ENCODE data around the gene EFCAB12. TPM values are rescaled to one million over a fixed set of nuclear protein-coding genes. Genes with fewer than 3 reads are reported as not detected.
A peak's percentile ranks its signal among the peaks of the same experiment; 100 is the strongest.

Gene EFCAB12
- total and polyA plus RNA-seq, 2 donors from 2014 or later: 1.2 to 3.5 TPM

- no peaks in the 10 kb centered on the region for H3K27me3 ChIP-seq (ENCODE audit: control insufficient read depth, insufficient read depth, low read length)
- no peak for FAIRE-seq
- H3K4me3 ChIP-seq (ENCODE audit: low read length in 3 of 3): peak overlapping the region; percentile 95 to 98 (median 96)
- DNase-seq: peak in 2 of 5 donors; percentile 54 to 84
- peaks cover 3 to 32% (median 23%) of the 10 kb centered on the region in 3 donors for H3K4me1 ChIP-seq (ENCODE audit: control insufficient read depth in 2 of 3, insufficient read depth in 2 of 3, low read depth in 1 of 3, low read length in 3 of 3)
- TF ChIP-seq CTCF (IDR thresholded peaks at IDR 0.05; ENCODE audit: borderline replicate concordance, extremely low read depth, insufficient read depth): no peak
- no peaks in the 10 kb centered on the region for H3K9me3 ChIP-seq (ENCODE audit: control insufficient read depth in 2 of 3, insufficient read depth in 1 of 3, low read length in 3 of 3)
- intact Hi-C loops (cut with DNase I): no loop called here
- peak overlapping the region; percentile 63 to 92 (median 76) for H3K9ac ChIP-seq (ENCODE audit: low read length in 3 of 3)
- peak overlapping the region; percentile 78 to 84 for H3K27ac ChIP-seq (ENCODE audit: low read depth in 2 of 2, low read length in 2 of 2)
- H3K36me3 ChIP-seq (ENCODE audit: control insufficient read depth in 2 of 3, insufficient read depth in 3 of 3, low read length in 3 of 3): peaks cover 0 to 20% (median 3%) of the 10 kb centered on the region in 3 donors
Measured at GRCh38 chr3:129439226-129439816, 10.9 kb upstream of the EFCAB12 start.

GRCh38 chr3:129435367-129435766 lies 6.9 kb upstream of the EFCAB12 start:
- Histone ChIP-seq H3K4me1 (ENCODE audit: control insufficient read depth in 2 of 3, insufficient read depth in 2 of 3, low read depth in 1 of 3, low read length in 3 of 3) (peaks cover 0 to 25% (median 5%) of the 10 kb centered on the region in 3 donors), H3K9ac (ENCODE audit: low read length in 3 of 3) (peak overlapping the region in 1 of 3 donors; percentile 16), H3K9me3 (ENCODE audit: control insufficient read depth in 2 of 3, insufficient read depth in 1 of 3, low read length in 3 of 3) (no peaks in the 10 kb centered on the region), H3K4me3 (ENCODE audit: low read length in 3 of 3) (no peak overlapping the region), H3K36me3 (ENCODE audit: control insufficient read depth in 2 of 3, insufficient read depth in 3 of 3, low read length in 3 of 3) (peaks cover 3 to 45% (median 24%) of the 10 kb centered on the region in 3 donors), H3K27me3 (ENCODE audit: control insufficient read depth, insufficient read depth, low read length) (no peaks in the 10 kb centered on the region), H3K27ac (ENCODE audit: low read depth in 2 of 2, low read length in 2 of 2) (no peak overlapping the region)
- FAIRE-seq: no peak
- no peak for DNase-seq
- intact Hi-C loops (cut with DNase I): no loop called here
- TF ChIP-seq CTCF (IDR thresholded peaks at IDR 0.05; ENCODE audit: borderline replicate concordance, extremely low read depth, insufficient read depth): no peak

- TF ChIP-seq CTCF (IDR thresholded peaks at IDR 0.05; ENCODE audit: borderline replicate concordance, extremely low read depth, insufficient read depth): no peak
- Histone ChIP-seq H3K27me3 (ENCODE audit: control insufficient read depth, insufficient read depth, low read length) (no peaks in the 10 kb centered on the region), H3K4me3 (ENCODE audit: low read length in 3 of 3) (no peak overlapping the region), H3K9ac (ENCODE audit: low read length in 3 of 3) (no peak overlapping the region), H3K27ac (ENCODE audit: low read depth in 2 of 2, low read length in 2 of 2) (no peak overlapping the region), H3K4me1 (ENCODE audit: control insufficient read depth in 2 of 3, insufficient read depth in 2 of 3, low read depth in 1 of 3, low read length in 3 of 3) (peaks cover 0 to 25% (median 6%) of the 10 kb centered on the region in 3 donors), H3K9me3 (ENCODE audit: control insufficient read depth in 2 of 3, insufficient read depth in 1 of 3, low read length in 3 of 3) (no peaks in the 10 kb centered on the region), H3K36me3 (ENCODE audit: control insufficient read depth in 2 of 3, insufficient read depth in 3 of 3, low read length in 3 of 3) (peaks cover 3 to 45% (median 24%) of the 10 kb centered on the region in 3 donors)
- DNase-seq: no peak
- intact Hi-C loops (cut with DNase I): no loop called here
- FAIRE-seq: no peak
Measured at GRCh38 chr3:129434140-129434539, 5.7 kb upstream of the EFCAB12 start.

Data from kidney (tissue), 14 donors.